H54 (cell line): Measurements from ENCODE around the gene SLC20A1.
"Not testable (repeated sequence)": the region's sequence is repeated elsewhere in the genome, so short reads cannot be mapped to it uniquely, and the experiment has no call there.

Experiments
- DNase-seq: peaks from one replicate; pipeline ENCODE4 v3.0.0; 2011; ENCODE audit warnings: low spot score, mixed read lengths; ENCODE audit not compliant: insufficient read length
- FAIRE-seq: peaks from 3 replicates; lab custom pipeline; 2011; peaks lifted over from hg19 to GRCh38; lab: Jason Lieb, UNC
- POLR2A ChIP-seq: IDR thresholded peaks from 2 replicates; pipeline ENCODE4 v1.6.1; 2011; ENCODE audit warnings: low read depth, mild to moderate bottlenecking, low read length

Gene SLC20A1

GRCh38 chr2:112692495-112692911 is 46.8 kb downstream of the SLC20A1 start:
- FAIRE-seq: peak; percentile 98
- DNase-seq: peak; percentile 87
- TF ChIP-seq POLR2A: no peak

DNA sequence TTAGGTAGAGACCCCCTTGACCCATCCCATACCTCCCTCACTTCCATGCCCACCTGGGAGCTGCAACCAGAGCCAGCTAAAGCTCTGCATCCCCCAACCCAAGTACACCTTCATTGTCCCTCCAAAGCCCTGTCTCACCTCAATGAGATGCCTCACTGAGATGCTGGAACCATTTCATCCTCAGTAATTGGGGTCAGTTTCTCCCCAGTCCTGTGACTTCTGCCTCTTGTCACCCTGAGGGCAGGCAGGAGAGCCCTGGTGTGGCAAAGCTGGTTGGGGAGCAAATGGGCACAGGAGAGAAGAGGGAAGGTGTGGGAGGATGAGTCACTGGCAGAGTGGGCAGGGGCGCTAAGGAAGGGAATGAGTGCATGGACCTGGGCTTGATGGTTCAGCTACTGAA is 47.2 kb downstream of the SLC20A1 start:
- no peak for TF ChIP-seq POLR2A
- FAIRE-seq (no peak), DNase-seq (no peak)

DNA sequence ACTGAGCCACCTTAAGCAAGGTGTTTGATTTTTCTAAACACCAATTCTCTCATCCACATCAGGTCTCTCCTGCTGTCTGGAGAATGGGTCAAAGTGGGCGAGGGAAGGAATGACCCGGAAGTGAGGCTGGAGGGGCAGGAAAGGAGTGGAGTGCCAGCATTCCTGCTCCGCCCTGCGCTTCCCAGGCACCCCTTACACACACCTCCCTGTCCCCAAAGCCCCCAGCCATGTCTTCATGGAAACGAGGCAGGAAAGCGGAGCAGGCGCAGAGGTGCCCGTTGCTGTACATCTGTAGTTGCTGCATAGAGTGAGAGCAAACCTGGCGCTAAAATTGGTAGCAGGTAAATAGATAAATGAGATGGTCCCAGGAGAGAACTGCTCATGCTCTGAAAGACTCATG is 47.9 kb downstream of the SLC20A1 start:
- no peak for TF ChIP-seq POLR2A
- DNase-seq (no peak), FAIRE-seq (no peak)

DNA sequence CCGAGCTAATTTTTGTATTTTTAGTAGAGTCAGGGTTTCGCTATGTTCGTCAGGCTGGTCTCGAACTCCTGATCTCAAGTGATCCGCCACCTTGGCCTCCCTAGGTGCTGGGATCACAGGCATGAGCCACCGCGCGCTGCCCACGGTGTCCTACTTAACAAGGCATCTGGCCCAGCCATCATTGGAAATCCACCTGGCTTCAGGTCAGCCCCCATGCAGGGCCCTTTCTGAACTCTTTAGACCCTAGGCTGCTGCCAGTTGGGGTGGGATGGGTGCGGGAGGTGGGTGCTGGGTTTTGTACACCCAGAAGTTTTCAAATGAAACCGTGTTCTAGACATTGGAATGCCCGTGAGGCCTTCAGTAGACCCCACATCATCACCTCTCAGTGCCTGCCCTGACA is 48.4 kb downstream of the SLC20A1 start:
- TF ChIP-seq POLR2A: no peak
- FAIRE-seq (no peak), DNase-seq (no peak)

GRCh38 chr2:112698834-112699515 is 53.2 kb downstream of the SLC20A1 start:
- no peak for FAIRE-seq
- DNase-seq: no peak
- TF ChIP-seq POLR2A: no peak

DNA sequence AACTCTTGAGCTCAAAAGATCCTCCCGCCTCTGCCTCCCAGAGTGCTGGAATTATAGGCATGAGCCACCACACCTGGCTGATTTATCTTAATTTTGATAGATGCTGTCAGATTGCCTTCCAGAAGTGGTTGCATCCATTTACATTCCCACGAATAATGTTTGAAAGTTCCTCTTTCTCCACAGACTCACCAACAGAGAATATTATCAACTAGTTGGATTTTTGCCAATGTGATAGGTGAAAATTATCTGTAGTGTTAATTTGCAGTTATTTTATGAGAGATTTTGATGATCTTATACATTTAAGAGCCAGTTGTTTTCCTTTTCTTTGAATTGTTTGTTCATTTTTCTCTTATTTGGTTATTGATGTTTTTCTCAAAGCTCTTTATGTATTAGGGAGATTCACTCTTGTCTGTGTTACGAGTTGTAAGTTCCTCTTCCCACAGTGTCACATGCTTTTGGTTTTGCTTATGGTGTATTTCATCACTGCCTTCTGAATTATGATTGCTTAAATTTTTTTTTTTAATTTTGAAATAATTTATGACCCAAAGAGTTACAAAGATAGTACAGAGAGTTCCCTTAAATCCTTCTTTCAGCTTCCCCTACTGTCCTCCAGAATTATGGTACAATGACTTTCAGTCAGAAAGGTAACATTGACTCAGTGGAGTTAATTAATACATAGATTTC is 54.4 kb downstream of the SLC20A1 start:
- FAIRE-seq: no peak
- no peak for TF ChIP-seq POLR2A
- DNase-seq: no peak

- FAIRE-seq (no peak), DNase-seq (no peak)
- no peak for TF ChIP-seq POLR2A
Observed at GRCh38 chr2:112701052-112701451, 55.3 kb downstream of the SLC20A1 start.

- no peak for DNase-seq
- FAIRE-seq: no peak
- TF ChIP-seq POLR2A: no peak
Observed at GRCh38 chr2:112703684-112704083, 57.9 kb downstream of the SLC20A1 start.

GRCh38 chr2:112705575-112705974 is 59.8 kb downstream of the SLC20A1 start:
- no peak for FAIRE-seq
- TF ChIP-seq POLR2A: no peak
- no peak for DNase-seq

DNA sequence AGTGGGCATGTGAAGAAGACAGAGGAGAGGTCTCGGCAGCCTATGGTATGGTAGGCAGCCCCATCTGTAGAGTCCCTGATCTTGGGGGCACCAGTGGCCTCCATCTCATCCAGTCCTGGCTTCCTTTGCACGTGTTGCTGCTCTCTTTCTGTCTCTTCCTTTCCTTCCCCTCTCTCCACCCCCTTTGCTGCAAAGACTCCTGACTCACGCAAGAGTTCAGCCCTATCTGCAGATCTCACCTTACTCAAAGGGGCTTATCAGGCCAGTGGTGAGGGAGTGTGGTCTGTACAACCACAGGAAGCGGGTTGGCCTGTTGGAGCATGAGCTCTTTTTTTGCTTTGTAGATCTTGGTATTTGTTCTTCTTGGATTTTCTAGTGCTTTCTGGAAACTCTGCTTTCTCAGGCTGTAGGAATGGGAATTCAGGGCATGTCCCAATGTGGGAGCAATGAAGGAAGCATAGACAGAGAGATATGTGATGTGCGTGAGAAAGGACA is 60.5 kb downstream of the SLC20A1 start:
- DNase-seq (no peak), FAIRE-seq (no peak)
- no peak for TF ChIP-seq POLR2A

DNA sequence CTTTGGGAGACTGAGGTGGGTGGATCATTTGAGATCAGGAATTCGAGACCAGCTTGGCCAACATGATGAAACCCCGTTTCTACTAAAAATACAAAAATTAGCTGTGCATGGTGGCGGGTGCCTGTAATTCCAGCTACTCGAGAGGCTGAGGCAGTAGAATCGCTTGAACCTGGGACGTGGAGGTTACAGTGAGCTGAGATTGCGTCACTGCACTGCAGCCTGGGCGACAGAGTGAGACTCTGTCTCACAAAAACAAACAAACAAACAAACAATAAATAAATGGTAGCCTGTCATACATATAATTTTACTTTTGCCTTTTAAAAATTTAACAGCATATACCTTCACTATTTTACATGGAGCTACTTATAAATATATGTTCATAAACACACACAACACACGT is 61.2 kb downstream of the SLC20A1 start:
- DNase-seq, FAIRE-seq: not testable (repeated sequence)

DNA sequence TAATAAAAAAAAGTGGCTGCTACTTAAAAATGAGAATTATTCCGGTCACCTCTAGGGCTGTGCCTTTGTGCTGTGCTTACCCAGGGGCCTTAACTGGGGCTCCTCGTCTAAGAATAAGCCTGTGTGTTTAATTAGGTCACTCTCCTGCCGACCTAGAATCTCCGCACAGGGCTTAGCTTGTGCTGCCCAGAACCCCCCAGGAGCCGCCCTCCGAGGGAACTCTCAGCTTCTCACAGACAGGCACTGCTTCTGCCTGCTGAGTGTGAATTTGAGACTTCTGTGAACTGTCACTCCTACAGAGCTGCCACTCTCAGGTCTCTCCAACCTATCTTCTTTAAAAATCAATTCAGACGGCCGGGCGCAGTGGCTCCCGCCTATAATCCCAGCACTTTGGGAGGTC is 63.2 kb downstream of the SLC20A1 start:
- FAIRE-seq: no peak
- no peak for TF ChIP-seq POLR2A
- DNase-seq: no peak

- no peak for TF ChIP-seq POLR2A
- DNase-seq (no peak), FAIRE-seq (no peak)
Observed at GRCh38 chr2:112709703-112710102, 64.0 kb downstream of the SLC20A1 start.

GRCh38 chr2:112710956-112711750 is 65.4 kb downstream of the SLC20A1 start:
- TF ChIP-seq POLR2A: no peak
- no peak for FAIRE-seq
- no peak for DNase-seq
